HG03558 (cell line): ENCODE results near the gene OSBPL3.

Source experiments
- ATAC-seq: cut with Tn5 transposase; IDR thresholded peaks from one replicate; pipeline ENCODE4 v1.9.1; 2021; ENCODE audit warnings: moderate number of reproducible peaks; ENCODE audit not compliant: unreplicated experiment; ENCODE audit errors: extremely low read depth

Gene OSBPL3

GRCh38 chr7:24840563-24840962 is 139.4 kb downstream of the OSBPL3 start:
- no peak for ATAC-seq

DNA sequence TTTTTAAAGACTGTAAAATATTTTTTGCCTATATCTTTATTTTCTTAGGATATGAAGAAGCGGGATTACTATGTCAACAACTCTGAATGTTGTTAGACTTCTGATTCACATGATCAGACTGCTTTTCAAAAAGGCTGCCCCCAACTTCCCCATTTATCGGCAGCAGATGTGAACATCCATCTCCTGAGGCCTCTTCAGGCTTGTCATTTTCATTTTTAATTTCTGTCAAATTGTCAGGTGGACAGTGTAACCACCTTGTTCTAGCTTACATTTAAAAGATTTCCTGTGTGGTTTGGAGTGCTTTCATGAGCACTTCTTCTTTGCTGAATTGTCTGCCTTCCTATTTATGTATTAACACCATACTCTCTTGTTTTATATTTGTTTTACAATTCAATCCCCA is 143.9 kb downstream of the OSBPL3 start:
- ATAC-seq, result peak; percentile 58

- no peak for ATAC-seq
Observed at GRCh38 chr7:24835643-24836042, 144.3 kb downstream of the OSBPL3 start.

GRCh38 chr7:24834128-24834798 is 145.7 kb downstream of the OSBPL3 start:
- no peak for ATAC-seq

DNA sequence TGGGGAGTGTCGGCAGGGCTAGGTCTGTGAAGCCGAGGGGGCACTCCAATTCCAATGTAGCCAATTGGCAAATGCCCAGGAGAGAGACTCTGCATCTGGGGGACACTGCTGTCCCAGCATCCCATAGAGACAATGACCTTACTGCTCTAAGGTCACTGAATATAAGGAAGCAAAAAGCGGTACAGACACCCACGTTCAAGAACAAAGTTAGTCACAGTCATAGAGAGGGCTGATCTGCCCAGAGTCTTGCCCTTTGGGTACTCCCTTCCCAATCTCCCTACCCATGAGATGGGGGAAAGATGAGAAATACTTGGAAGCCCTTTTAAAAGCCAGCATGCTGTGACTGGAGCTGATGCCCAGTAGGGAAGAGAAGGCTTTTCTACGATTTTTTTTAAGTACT is 146.4 kb downstream of the OSBPL3 start:
- ATAC-seq, result no peak

- ATAC-seq, result no peak
Observed at GRCh38 chr7:24831240-24831639, 148.7 kb downstream of the OSBPL3 start.

DNA sequence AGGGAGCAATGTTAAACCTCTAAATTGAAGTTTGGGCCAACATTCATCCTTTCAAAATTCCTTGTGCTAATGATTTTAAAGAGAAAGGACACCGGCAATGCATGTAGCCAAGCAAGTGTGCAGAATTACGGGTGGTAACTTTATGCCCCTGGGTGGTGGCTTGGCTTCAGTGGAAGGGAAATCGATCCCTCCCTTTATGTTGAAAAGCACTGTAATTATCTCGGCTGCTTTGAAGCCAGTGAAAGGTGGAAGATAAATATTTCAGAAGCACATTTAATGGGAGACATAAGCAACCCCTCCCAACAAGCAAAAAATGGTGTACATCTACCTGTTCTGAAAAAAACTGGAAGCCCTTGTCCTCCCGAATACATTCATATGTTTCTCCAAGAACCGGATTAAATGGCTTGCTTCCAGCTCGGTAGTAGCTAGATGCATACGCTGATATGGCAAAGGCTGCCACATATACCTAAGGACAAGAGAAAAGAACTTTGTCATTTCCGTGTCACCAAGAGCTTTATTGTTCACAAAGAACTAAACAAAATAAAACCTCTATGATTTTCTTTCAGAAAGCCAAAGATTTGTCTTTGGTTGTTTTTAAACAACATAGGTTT is 149.4 kb downstream of the OSBPL3 start:
- ATAC-seq, result no peak

GRCh38 chr7:24829787-24830186 is 150.2 kb downstream of the OSBPL3 start:
- ATAC-seq, result no peak

DNA sequence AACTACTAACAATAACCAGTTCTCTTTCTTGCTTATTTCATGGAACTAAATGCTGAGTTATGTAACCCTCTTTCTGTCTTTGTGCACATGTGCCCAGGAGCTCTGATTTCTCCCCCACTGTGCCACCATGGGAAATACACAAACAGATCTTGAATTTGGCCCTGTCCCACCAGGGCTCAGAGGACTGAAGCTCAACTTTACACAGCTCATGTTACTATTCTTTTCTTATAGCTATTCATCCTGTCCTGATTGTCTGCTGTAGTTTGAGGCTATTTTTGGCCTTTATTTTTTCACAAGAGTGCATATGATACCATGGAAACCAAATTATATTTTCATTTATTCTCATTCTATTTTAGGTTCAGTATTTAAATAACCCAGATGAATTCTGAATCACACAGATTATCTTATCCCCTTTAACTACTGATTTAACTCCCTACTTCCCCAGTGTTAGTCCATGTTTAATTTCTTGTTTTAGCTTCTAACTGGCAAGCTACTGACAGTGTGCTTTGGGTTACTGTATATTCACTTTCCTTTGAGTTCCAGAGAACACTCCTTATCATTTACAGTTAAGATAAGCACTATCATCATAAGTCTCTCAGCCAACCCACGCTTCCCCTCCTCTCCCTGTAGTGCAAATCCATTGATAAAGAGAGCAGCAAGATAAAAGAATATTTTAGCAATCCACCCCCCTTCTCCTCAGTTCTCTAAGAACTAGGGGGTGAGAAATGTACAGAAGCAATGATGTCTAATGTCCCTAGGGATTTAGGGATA is 150.9 kb downstream of the OSBPL3 start:
- ATAC-seq, result no peak

DNA sequence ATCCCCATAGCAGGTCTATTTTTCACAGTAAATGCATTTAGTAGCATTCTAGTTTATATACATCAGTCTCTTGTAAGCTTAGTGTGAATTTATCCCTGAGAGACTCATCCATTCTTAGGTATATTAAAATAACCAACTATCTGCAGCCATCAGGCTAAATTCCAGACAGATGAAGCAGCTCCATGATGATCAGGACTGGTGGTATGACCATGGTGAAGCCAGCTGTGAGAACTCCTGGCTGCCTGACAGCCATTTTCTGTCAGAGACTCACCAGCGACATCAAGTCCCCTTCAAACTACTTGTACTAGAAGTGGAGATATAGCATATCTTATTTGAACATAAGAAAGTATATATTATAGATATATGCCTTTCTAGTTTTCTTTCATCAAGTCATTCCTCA is 152.4 kb downstream of the OSBPL3 start:
- no peak for ATAC-seq

GRCh38 chr7:24827027-24827426 is 153.0 kb downstream of the OSBPL3 start:
- no peak for ATAC-seq

GRCh38 chr7:24826662-24827020 is 153.3 kb downstream of the OSBPL3 start:
- no peak for ATAC-seq

- no peak for ATAC-seq
Observed at GRCh38 chr7:24825931-24826661, 153.9 kb downstream of the OSBPL3 start.

DNA sequence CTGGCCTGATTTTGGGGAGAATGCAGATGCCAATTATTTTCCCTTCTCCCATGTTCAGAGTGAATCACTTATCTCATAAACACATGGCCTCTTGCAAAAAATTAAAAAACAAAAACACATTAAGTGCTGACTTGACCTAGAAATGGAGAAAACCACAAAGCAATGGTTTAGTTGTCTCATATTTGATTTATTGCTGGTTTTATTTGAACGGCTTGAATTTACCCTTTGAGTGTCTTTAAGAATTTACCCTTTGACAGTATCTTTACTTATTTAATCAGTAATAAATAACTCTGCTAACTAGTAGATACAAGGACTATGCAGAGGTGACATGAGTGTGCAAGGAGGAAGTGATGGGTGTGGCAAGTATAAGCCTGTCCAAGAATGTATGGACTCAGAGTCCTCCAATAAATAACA is 154.6 kb downstream of the OSBPL3 start:
- no peak for ATAC-seq

GRCh38 chr7:24824896-24825295 is 155.1 kb downstream of the OSBPL3 start:
- no peak for ATAC-seq

DNA sequence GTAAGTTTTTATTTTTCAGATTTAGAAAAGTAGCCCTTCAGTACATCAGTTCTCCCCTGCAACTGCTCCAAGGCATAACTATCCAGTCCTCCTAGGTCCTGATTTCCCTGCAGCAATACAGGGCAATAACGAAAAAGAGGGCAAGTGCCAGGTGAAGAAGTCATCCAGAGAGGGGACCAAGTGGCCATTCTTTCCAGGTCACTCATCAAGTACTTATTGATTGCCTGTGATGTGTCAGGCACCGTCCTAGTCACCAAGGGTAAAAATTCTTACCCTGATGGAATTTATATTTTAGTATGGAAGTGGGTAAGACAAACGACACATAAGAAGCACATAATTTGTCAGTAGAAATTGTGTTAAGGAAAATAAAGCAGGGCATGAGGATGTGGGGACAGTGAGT is 155.6 kb downstream of the OSBPL3 start:
- no peak for ATAC-seq

DNA sequence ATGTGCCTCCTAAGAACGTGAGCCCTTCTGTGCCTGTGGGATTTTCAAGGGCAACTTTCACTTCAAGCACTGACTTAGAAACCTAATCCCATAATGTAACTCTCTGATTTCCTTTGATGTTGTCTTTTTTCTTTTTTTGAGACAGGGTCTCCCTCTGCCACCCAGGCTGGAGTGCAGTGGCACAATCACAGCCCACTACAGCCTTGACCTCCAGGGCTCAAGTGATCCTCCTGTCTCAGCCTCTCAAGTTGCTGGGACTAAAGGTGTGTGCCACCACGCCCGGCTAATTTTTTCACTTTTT is 158.3 kb downstream of the OSBPL3 start:
- ATAC-seq, result no peak

GRCh38 chr7:24821045-24821753 is 158.8 kb downstream of the OSBPL3 start:
- ATAC-seq, result peak; percentile 41

GRCh38 chr7:24820730-24821044 is 159.3 kb downstream of the OSBPL3 start:
- ATAC-seq, result no peak

DNA sequence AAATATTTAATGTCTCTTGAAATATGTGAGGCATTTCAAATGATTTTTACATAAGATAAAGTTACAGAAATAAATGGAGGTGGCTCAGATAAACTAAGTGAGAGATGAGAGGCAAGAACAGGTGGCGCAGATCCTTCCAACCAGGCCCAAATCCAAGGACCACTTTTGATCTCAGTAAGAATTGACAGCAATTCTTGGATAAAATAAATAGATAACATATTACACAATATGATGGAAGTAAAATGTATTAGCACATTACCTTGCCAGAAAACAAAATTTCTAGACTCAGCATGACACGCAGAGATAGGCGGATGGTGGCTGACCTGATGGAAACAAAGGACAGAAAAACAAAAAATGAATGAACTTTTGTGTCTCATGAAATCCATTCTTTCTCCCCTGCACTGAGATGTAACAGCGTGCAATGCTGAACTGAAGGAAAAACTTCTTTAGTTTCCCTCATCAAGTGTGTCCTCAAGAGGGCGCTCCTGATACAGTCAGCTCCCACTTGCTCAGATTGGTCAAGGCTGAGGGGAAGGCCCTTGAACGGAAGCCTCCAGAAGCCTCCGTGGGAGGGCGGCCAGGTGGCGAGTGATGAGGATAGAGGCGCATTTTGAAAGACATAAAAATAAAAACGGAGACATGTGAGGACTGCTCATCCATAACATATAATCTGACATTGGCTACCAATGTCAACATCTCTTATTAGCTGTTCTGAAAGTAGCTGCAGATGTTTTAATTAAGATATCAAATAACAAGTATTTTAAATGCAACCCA is 159.9 kb downstream of the OSBPL3 start:
- ATAC-seq, result peak; percentile 37
